ENCODE measurements around the gene SLC2A13.

- TF ChIP-seq POLR2AphosphoS5 (IDR thresholded peaks at IDR 0.05; ENCODE audit: borderline replicate concordance, low read depth, low read length) (no peak), FOXP2 (optimal IDR thresholded peaks at IDR 0.05; ENCODE audit: control extremely low read depth, extremely low read length, insufficient read depth) (no peak), EZH2 (IDR thresholded peaks at IDR 0.05) (no peak)
Measured at GRCh38 chr12:40104461-40105264, 1.2 kb downstream of the SLC2A13 start.

All from SK-N-MC (cell line).